ENCODE measurements around the gene ICOS. TPM values are rescaled to one million over a fixed set of nuclear protein-coding genes. Genes with fewer than 3 reads are reported as not detected.

ICOS gene
- total and polyA plus RNA-seq, 2 donors (not counting 3 experiments of a cell fraction or from before 2014, with no cell fraction given) = not detected

DNA sequence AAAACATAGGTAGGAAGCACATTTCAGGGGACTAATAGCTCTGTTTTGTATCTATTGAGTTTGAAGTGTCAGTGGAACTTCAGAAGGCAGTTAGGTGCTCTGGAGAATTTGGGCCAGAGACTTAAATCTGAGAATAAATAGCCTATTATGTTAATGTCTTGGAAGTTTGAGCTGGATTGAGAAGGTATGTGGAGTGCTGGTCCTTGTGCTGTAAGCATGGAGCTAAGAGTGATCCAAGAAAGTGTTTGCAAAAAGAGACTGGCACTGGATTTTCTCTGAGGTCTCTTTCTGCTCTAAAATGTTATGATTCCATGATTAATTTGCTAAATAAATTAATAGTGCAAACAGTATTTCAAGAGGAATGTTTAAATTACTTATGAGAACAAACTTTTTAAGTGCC, 63.3 kb downstream of the ICOS start:
- Histone ChIP-seq H3K9me3 (replicated peaks; ENCODE audit: control insufficient read depth, insufficient read depth, low read length) (no peaks in the 10 kb centered on the region), H3K36me3 (ENCODE audit: control insufficient read depth in 2 of 2, extremely low read depth in 1 of 2, insufficient read depth in 2 of 2, low read length in 2 of 2) (no peaks in the 10 kb centered on the region), H3K27me3 (ENCODE audit: control insufficient read depth in 2 of 2, insufficient read depth in 2 of 2, low read length in 2 of 2) (peaks cover 24 to 33% of the 10 kb centered on the region in 2 experiments), H3K9ac (replicated peaks; ENCODE audit: extremely low read depth, insufficient read depth, low read length) (no peak overlapping the region), H3K27ac (ENCODE audit: insufficient read depth, low read depth, low read length) (no peak overlapping the region), H3K4me1 (ENCODE audit: control insufficient read depth, extremely low read depth, insufficient read depth, low read length) (no peaks in the 10 kb centered on the region), H2AFZ (ENCODE audit: low read depth, low read length) (no peak overlapping the region), H3K4me2 (ENCODE audit: insufficient read depth, low read length) (no peak overlapping the region), H4K20me1 (replicated peaks; ENCODE audit: control insufficient read depth, extremely low read depth, insufficient read depth, low read length) (no peaks in the 10 kb centered on the region), H3K79me2 (ENCODE audit: control insufficient read depth, insufficient read depth, low read length) (no peaks in the 10 kb centered on the region), H3K4me3 (replicated peaks in 1 of 3; ENCODE audit: insufficient read depth in 1 of 3, low read depth in 1 of 3, low read length in 3 of 3) (no peak overlapping the region), H3K9me1 (replicated peaks; ENCODE audit: control insufficient read depth, extremely low read depth, insufficient read depth, low read length) (no peaks in the 10 kb centered on the region)
- CTCF ChIA-PET = interaction anchor here (1.1 to 1.7 kb wide), 2 partner anchors 14 to 178 kb away, joined by 5 to 6 read pairs; no protein-coding TSS in a partner anchor
- intact Hi-C loops (cut with micrococcal nuclease) = no loop called here
- FAIRE-seq = no peak
- no TSS peak for BruUV-seq (replicated peaks)
- DNase-seq (ENCODE audit: low read depth, low spot score) = no peak
- POLR2A ChIA-PET = no interaction called here
- dilution Hi-C loops (cut with MboI; ENCODE audit: extremely low pct_ligation_motif_present, low sequenced_read_pairs) = no loop called here
- no peak for TF ChIP-seq GATA2 (IDR thresholded peaks at IDR 0.05; ENCODE audit: insufficient read depth, insufficient read length, low read depth, low read length)
- TF ChIP-seq EZH2 (IDR thresholded peaks at IDR 0.05; ENCODE audit: borderline replicate concordance, low read depth, low read length, severe bottlenecking) = no peak
- no peak for TF ChIP-seq JUN (IDR thresholded peaks at IDR 0.05; ENCODE audit: borderline replicate concordance, insufficient read depth, insufficient read length, low read depth)
- TF ChIP-seq CTCF (IDR thresholded peaks at IDR 0.05; ENCODE audit: extremely low read depth in 1 of 2, insufficient read depth in 1 of 2, low read depth in 1 of 2, low read length in 2 of 2) = no peak
- no peak for TF ChIP-seq MYC (IDR thresholded peaks at IDR 0.05; ENCODE audit: low read depth, low read length)
- TF ChIP-seq, protein P1, sequence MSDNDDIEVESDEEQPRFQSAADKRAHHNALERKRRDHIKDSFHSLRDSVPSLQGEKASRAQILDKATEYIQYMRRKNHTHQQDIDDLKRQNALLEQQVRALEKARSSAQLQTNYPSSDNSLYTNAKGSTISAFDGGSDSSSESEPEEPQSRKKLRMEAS (IDR thresholded peaks at IDR 0.05; ENCODE audit: insufficient read depth, insufficient read length) = no peak
- TF ChIP-seq FOS (IDR thresholded peaks at IDR 0.05; ENCODE audit: borderline replicate concordance, insufficient read depth, low read length) = no peak
- TF ChIP-seq POLR2AphosphoS5 (IDR thresholded peaks at IDR 0.05; ENCODE audit: insufficient read depth, low read depth, low read length) = no peak
- TF ChIP-seq POLR2A (IDR thresholded peaks at IDR 0.05; ENCODE audit: low read depth, low read length) = no peak
